GM19238 (cell line): ENCODE results near the gene TRPM2.
"Not testable (repeated sequence)": the region's sequence is repeated elsewhere in the genome, so short reads cannot be mapped to it uniquely, and the experiment has no call there.

Experiments
- DNase-seq: peaks from one replicate; pipeline ENCODE4 v3.0.0; 2011; ENCODE audit warnings: low spot score; ENCODE audit not compliant: insufficient read length

Gene TRPM2

GRCh38 chr21:44354001-44354405 is 582 bp downstream of the TRPM2 start:
- DNase-seq, result no peak

- peak; percentile 43 for DNase-seq
Measured at GRCh38 chr21:44354775-44355771, 1.7 kb downstream of the TRPM2 start.

- no peak for DNase-seq
Measured at GRCh38 chr21:44356160-44356559, 2.7 kb downstream of the TRPM2 start.

DNA sequence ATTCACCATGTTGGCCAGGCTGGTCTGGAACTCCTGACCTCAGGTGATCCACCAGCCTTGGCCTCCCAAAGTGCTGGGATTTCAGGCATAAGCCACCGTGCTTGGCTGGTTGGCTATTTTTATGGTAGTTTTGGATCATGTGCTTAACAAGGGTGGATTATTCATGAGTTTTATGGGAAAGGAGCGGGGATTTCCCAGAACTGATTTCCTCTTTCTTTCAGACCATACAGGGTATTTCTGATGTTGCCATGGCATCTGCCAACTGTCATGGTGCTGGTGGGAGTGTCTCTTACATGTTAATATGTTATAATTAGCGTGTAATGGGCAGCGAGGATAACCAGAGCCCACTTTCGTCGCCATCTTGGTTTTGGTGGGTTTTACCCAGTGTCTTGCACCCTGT is 3.2 kb downstream of the TRPM2 start:
- no peak for DNase-seq

- no peak for DNase-seq
Measured at GRCh38 chr21:44357064-44357837, 3.8 kb downstream of the TRPM2 start.

DNA sequence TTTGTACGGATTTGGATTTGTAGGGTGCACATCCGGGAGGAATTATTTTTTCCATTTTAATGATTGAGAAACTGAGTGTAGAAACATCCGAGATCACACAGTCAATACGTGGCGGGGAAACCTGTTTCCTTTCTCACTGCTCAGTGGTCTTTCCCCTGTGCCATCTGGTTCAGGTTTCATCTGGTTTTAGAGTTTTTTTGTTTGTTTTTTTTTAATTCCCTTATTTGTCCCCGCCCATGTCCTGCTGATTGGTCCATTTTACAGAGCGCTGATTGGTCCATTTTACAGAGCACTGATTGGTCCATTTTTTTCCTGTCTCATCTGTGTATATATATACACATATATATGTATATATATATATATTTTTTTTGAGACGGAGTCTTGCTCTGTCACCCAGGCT is 6.0 kb downstream of the TRPM2 start:
- DNase-seq, result no peak

- DNase-seq, result no peak
Measured at GRCh38 chr21:44360159-44360558, 6.7 kb downstream of the TRPM2 start.

DNA sequence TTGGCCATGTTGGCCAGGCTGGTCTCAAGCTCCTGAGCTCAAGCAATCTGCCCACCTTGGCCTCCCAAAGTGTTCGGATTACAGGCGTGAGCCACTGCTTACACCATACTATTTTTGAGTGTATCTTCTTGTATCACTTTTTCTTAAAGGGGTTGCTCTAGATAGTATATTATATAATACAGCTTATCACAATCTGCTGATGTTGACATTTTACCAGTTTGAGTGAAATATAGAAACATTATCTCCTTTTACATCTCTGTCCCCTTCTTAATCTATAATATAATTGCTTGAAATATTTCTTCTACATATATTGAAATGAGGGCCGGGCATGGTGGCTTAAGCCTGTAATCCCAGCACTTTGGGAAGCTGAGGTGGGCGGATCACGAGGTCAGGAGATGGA is 8.5 kb downstream of the TRPM2 start:
- DNase-seq, result not testable (repeated sequence)

- no peak for DNase-seq
Measured at GRCh38 chr21:44363278-44363677, 9.9 kb downstream of the TRPM2 start.

DNA sequence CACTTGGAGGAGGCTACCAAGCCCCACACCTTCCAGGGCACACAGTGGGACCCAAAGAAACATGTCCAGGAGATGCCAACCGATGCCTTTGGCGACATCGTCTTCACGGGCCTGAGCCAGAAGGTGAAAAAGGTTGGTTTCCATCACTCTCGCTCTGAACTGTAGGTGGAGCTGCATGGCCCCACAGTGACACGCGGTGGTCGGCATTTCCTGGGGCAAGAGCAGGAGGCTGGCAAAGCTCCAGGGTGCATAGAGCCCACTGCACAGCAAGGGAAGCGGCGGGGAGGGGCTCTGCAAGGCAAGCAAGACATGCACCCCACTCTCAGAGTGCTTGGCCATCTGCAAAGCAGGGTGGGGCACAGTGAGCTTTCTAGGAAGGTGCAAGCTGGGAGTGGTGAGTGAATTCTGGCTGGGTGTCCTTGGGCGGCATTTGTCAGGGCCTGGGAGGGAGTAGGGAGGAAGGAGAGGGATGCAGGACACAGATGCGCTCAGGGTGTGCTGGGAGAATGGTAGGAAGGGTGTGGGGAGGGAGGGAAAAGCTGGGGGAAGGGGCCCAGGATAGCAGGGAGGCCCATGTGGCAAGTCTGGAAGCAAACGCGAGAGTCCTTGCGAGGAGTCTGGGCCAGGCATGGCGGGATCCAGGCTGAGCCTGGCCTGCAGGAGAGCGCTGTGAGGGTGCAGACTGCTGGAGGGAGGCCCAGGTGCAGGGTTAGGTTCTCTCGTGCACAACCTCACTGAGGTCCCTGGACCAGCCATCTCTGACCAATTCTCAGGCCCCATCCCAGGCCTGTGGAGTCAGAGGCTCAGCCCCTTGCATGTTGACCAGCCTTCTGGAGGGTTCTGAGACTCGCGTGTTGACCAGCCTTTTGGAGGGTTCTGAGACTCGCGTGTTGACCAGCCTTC is 11.0 kb downstream of the TRPM2 start:
- no peak for DNase-seq

DNA sequence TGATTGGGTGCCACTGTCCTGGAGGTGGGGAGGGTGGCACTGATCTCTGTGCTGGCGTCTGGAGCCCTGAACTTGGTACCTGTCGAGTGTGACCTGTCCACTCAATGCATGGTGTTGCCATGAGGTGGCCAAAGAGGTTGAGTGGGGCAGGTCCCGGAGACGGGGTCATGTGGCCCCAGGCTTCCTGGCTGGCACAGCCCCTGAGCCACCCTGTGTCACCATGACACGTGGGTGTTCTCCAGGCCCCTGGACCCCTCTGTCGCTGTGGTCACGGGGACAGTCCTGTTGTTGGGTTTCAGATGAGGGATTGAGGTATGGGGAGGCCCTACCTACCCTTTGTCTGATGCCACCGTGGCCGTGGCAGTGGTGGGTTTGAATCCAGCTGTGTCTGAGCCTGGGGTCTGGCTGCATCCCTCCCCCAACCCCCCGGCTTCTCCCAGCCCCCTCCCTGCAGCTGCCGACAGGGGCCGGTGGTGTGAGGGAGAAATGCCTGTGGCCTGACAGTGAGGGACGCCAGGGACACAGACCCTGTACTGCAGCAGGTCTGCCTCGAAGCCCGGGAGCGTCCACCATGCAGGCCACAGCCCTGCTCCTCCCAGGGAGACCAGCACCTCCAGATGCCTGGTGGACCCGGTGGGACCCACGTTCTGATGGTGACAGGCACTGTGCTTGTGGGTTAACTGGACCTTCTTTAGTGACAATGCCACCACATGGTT is 12.0 kb downstream of the TRPM2 start:
- no peak for DNase-seq

GRCh38 chr21:44365967-44366585 is 12.7 kb downstream of the TRPM2 start:
- no peak for DNase-seq

DNA sequence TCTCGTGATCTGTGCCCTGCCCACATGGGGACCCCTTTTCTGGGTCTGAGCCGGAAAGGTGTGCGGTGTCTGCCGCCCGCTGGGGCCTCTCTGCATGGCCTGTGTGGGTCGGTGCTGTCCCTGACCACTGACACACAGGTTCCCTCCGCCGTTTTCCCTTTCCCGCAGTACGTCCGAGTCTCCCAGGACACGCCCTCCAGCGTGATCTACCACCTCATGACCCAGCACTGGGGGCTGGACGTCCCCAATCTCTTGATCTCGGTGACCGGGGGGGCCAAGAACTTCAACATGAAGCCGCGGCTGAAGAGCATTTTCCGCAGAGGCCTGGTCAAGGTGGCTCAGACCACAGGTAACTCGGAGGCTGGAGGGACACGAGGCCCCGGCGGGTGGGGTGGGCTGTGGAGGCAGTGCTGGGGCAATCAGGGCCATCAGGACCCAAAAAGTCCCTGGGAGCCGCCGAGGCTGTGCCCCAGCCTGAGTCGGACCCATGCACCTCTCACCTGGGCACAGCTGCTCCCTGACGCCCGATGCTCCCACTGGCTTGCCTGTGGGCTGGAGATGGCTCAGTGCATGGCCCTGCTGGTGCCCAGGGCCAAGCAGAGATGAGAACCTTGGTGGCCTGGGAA is 13.3 kb downstream of the TRPM2 start:
- no peak for DNase-seq

DNA sequence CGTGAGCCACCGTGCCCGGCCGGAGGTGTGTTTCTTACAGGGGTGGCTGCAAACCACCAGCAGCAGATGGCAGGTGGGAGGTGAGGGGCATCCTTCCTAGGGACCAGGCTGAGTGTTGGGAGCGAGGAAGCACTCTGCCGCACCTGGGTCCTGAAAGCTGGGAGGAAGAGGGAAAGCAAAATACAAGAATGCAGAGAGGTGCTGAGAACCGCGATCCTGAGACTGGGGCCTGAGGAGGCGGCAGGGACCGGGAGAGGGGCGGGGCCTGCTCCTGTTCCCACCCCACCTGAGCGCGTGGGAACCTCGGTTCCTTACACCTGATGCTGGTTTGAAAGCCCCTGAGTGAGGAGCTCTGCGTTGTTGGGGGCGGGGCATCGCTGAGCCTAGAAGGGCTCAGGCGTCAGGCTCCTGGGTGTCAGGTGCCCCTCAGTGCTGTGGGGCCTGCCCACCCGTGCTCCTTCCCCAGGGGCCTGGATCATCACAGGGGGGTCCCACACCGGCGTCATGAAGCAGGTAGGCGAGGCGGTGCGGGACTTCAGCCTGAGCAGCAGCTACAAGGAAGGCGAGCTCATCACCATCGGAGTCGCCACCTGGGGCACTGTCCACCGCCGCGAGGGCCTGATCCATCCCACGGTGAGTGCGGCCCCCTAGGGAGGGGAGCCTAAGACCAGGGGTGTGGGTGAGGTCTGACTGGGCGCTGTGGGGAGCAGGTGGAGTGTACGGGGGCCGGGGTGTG is 15.5 kb downstream of the TRPM2 start:
- DNase-seq, result no peak

GRCh38 chr21:44370027-44370735 is 16.8 kb downstream of the TRPM2 start:
- DNase-seq, result no peak

GRCh38 chr21:44370786-44371410 is 17.5 kb downstream of the TRPM2 start:
- DNase-seq, result no peak

GRCh38 chr21:44371596-44371995 is 18.2 kb downstream of the TRPM2 start:
- DNase-seq, result no peak

DNA sequence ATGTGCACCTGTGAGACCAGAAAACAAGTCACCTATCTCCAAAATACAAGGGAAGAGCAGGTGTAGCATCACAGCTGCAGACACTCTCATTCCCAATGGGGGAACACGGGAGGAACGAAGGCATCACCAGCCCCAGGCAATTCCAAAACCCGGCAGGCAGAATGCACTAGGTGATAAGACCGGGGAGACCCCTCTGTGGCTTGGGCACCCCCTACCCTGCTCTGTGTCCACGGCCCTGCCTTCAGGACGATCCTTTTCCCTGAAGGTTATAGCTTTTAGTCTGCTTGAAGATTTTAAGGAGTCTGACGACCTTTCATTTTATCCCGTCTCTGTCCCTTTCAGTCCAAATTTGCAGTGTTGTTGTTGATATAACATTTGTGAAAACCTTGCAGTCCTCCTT is 19.2 kb downstream of the TRPM2 start:
- no peak for DNase-seq
